ENCODE measurements around the gene VWDE. TPM values are rescaled to one million over a fixed set of nuclear protein-coding genes. Genes with fewer than 3 reads are reported as not detected.

The VWDE gene
- total RNA-seq, 1 donor from 2014 or later, result not detected

DNA sequence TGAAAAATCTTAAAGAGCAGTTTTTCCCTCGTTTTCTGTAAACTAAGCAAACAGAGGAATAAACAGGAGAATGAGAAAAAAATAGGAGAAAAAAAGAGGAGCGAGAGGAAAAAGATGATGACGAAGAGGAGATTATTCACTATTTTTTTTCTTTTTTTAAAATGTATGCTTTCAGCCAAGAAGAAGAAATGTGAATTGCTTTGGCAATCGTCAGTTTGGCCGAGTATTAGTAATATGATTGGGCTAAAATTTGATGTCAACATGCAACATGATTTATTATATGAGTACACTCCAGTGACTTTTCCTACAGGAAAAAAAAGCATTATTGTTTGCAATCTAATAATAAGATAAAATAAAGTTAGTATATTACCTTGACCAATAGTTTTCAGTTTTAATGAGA lies 26.3 kb downstream of the VWDE start:
- Mint-ChIP-seq H3K9me3 (no peaks in the 10 kb centered on the region), H3K27ac (no peak overlapping the region), H3K4me1 (no peaks in the 10 kb centered on the region), H3K4me3 (no peak overlapping the region), H3K36me3 (ENCODE audit: low read depth) (no peaks in the 10 kb centered on the region), H3K27me3 (peaks cover 2% of the 10 kb centered on the region)
- TF ChIP-seq, protein P1, sequence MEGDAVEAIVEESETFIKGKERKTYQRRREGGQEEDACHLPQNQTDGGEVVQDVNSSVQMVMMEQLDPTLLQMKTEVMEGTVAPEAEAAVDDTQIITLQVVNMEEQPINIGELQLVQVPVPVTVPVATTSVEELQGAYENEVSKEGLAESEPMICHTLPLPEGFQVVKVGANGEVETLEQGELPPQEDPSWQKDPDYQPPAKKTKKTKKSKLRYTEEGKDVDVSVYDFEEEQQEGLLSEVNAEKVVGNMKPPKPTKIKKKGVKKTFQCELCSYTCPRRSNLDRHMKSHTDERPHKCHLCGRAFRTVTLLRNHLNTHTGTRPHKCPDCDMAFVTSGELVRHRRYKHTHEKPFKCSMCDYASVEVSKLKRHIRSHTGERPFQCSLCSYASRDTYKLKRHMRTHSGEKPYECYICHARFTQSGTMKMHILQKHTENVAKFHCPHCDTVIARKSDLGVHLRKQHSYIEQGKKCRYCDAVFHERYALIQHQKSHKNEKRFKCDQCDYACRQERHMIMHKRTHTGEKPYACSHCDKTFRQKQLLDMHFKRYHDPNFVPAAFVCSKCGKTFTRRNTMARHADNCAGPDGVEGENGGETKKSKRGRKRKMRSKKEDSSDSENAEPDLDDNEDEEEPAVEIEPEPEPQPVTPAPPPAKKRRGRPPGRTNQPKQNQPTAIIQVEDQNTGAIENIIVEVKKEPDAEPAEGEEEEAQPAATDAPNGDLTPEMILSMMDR (IDR thresholded peaks at IDR 0.05), result no peak
- CTCF ChIA-PET, result no interaction called here
- intact Hi-C loops (cut with micrococcal nuclease), result no loop called here
- DNase-seq (no peak), ATAC-seq (ENCODE audit: low read depth) (no peak)
- POLR2A ChIA-PET, result no interaction called here

DNA sequence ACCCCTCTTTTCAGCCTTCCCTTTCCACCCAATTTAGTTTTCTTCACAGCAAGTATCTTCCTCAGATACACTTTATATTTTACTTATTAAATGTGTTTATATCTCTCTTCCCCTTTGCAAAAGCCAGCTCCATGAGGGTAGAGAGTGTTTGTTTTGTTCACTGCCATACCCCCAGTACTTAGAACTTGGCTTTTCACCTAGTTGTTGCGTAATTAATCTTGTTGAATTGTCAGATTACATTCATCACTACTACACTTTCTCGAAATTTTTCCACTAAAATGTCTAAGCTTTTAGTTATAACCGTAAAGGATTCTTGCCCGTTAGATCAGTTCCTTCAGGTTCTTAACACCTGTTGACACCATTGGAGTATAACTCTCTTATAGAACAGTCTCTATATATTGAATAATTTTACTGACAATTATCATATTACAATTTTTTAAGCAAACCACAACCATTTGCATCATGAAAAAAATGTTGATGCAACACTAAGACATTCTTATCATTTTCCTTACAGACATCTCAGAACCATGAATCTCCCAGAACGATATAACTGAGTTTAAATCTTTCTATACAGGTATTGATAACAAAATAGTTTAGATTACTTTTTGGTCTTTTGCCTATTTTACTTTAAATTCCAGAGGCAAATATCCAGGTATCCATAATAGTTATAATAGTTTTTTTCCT lies 29.9 kb downstream of the VWDE start:
- ChIA-PET CTCF (no interaction called here), POLR2A (no interaction called here)
- Mint-ChIP-seq H3K27ac (no peak overlapping the region), H3K36me3 (ENCODE audit: low read depth) (no peaks in the 10 kb centered on the region), H3K27me3 (peaks cover 2% of the 10 kb centered on the region), H3K4me3 (no peak overlapping the region), H3K9me3 (no peaks in the 10 kb centered on the region), H3K4me1 (no peaks in the 10 kb centered on the region)
- intact Hi-C loops (cut with micrococcal nuclease), result no loop called here
- DNase-seq (no peak), ATAC-seq (ENCODE audit: low read depth) (no peak)
- TF ChIP-seq, protein P1 (IDR thresholded peaks at IDR 0.05), result no peak

DNA sequence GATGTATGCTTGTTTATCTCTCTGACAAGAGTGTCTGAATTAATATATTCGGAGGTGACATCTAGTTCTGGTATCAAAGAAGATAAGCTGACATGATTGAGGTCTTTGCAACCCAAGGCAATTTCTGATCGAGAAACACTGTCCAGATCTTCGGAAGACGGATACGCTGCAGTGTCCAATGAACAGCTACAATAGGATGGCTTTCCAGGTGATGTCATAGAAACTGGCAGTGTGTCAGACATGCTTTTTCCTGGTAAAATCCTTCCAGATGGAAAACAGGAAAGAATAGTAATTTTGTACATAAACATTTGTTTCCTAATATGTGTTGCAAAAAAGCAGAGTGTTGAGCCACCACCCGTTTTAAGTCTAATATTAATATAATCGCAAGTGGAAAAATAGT lies 33.4 kb downstream of the VWDE start:
- Mint-ChIP-seq H3K36me3 (ENCODE audit: low read depth) (no peaks in the 10 kb centered on the region), H3K27ac (no peak overlapping the region), H3K9me3 (no peaks in the 10 kb centered on the region), H3K4me1 (no peaks in the 10 kb centered on the region), H3K27me3 (no peaks in the 10 kb centered on the region), H3K4me3 (no peak overlapping the region)
- DNase-seq, result no peak
- intact Hi-C loops (cut with micrococcal nuclease), result no loop called here
- CTCF ChIA-PET, result no interaction called here
- TF ChIP-seq, protein P1 (IDR thresholded peaks at IDR 0.05), result no peak
- ATAC-seq (ENCODE audit: low read depth), result no peak
- POLR2A ChIA-PET, result no interaction called here

DNA sequence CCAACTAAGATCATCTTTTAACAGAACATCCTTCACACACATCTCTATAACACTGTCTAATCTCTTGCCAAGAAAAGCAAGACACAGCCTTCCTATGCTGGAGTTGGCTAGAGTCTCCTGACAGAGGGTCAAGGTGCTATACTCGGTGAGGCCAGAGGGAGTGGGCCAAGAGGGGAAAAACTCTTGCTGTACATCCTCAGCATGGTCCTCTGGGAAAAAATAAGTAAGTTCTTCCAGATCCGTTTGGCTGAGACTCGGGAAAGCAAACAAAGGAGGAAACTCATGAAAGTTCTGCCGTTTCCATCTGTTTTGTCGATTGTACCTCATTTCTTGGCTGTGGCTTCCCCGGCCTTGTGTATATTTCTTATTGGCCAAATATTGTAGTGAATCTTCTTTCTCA lies 33.9 kb downstream of the VWDE start:
- no peak overlapping the region for H3K27ac Mint-ChIP-seq
- POLR2A ChIA-PET, result no interaction called here
- no peak for ATAC-seq (ENCODE audit: low read depth)
- no peaks in the 10 kb centered on the region for H3K27me3 Mint-ChIP-seq
- no peaks in the 10 kb centered on the region for H3K9me3 Mint-ChIP-seq
- TF ChIP-seq, protein P1 (IDR thresholded peaks at IDR 0.05), result no peak
- DNase-seq, result no peak
- intact Hi-C loops (cut with micrococcal nuclease), result no loop called here
- H3K36me3 Mint-ChIP-seq (ENCODE audit: low read depth), result no peaks in the 10 kb centered on the region
- CTCF ChIA-PET, result no interaction called here
- H3K4me1 Mint-ChIP-seq, result no peaks in the 10 kb centered on the region
- H3K4me3 Mint-ChIP-seq, result no peak overlapping the region

DNA sequence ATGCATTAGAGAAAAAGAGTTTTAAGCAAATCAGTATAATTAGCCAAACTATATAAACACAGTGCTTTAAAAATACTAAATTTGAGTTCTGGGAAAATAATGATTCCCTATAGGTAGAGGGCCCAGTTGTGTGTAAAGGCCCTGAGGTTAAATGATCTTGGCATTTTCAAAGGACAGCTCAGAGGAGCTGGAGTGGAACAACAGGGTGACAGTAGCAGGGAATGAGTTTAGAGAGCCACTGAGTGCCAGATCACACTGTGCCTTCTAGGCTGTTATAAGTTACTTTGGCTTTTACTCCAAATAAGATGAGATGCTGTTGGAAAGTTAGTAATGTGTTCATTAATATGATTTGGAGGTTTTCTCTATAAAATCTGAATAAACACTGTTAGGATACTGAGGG lies 34.6 kb downstream of the VWDE start:
- Mint-ChIP-seq H3K9me3 (no peaks in the 10 kb centered on the region), H3K36me3 (ENCODE audit: low read depth) (no peaks in the 10 kb centered on the region), H3K27ac (no peak overlapping the region), H3K4me1 (no peaks in the 10 kb centered on the region), H3K4me3 (no peak overlapping the region), H3K27me3 (no peaks in the 10 kb centered on the region)
- TF ChIP-seq, protein P1 (IDR thresholded peaks at IDR 0.05), result no peak
- CTCF ChIA-PET, result no interaction called here
- POLR2A ChIA-PET, result no interaction called here
- intact Hi-C loops (cut with micrococcal nuclease), result no loop called here
- ATAC-seq (ENCODE audit: low read depth) (no peak), DNase-seq (no peak)

Measured in activated B cell treated with CpG ODN at 0.5 μM for 24 hours (primary cell).